Measurements from ENCODE around the gene MXD4. TPM values are rescaled to one million over a fixed set of nuclear protein-coding genes. Genes with fewer than 3 reads are reported as not detected.

The MXD4 gene
- 10 to 100 TPM; 46.2 to 72.3 (median 66.3) TPM for polyA plus RNA-seq (ENCODE audit: insufficient read length in 3 of 3)
- long read RNA-seq, donor 1, full-length matches to known transcripts, result 29 of 29 reads
- long read RNA-seq, donor 1, partial matches to known transcripts, result 0 of 29 reads
- long read RNA-seq, donor 1, other reads (novel, unspliced or antisense), result 0 of 29 reads
- long read RNA-seq, donor 2, full-length matches to known transcripts, result 22 of 22 reads
- long read RNA-seq, donor 2, partial matches to known transcripts, result 0 of 22 reads
- long read RNA-seq, donor 2, other reads (novel, unspliced or antisense), result 0 of 22 reads
- long read RNA-seq, donor 3, full-length matches to known transcripts, result 66 of 66 reads
- long read RNA-seq, donor 3, partial matches to known transcripts, result 0 of 66 reads
- long read RNA-seq, donor 3, other reads (novel, unspliced or antisense), result 0 of 66 reads
- long read RNA-seq, donor 4, full-length matches to known transcripts, result 32 of 37 reads
- long read RNA-seq, donor 4, partial matches to known transcripts, result 5 of 37 reads
- long read RNA-seq, donor 4, other reads (novel, unspliced or antisense), result 0 of 37 reads
- long read RNA-seq, donor 5, result 0 reads
- long read RNA-seq, donor 6, full-length matches to known transcripts, result 19 of 19 reads
- long read RNA-seq, donor 6, partial matches to known transcripts, result 0 of 19 reads
- long read RNA-seq, donor 6, other reads (novel, unspliced or antisense), result 0 of 19 reads
- long read RNA-seq, donor 7, full-length matches to known transcripts, result 23 of 23 reads
- long read RNA-seq, donor 7, partial matches to known transcripts, result 0 of 23 reads
- long read RNA-seq, donor 7, other reads (novel, unspliced or antisense), result 0 of 23 reads
- long read RNA-seq, donor 8, result 0 reads
- long read RNA-seq, donor 9, full-length matches to known transcripts, result 39 of 39 reads
- long read RNA-seq, donor 9, partial matches to known transcripts, result 0 of 39 reads
- long read RNA-seq, donor 9, other reads (novel, unspliced or antisense), result 0 of 39 reads
- long read RNA-seq, donor 10, full-length matches to known transcripts, result 26 of 26 reads
- long read RNA-seq, donor 10, partial matches to known transcripts, result 0 of 26 reads
- long read RNA-seq, donor 10, other reads (novel, unspliced or antisense), result 0 of 26 reads
- long read RNA-seq, donor 11, full-length matches to known transcripts, result 51 of 74 reads
- long read RNA-seq, donor 11, partial matches to known transcripts, result 15 of 74 reads
- long read RNA-seq, donor 11, other reads (novel, unspliced or antisense), result 8 of 74 reads
- long read RNA-seq, donor 12, full-length matches to known transcripts, result 6 of 6 reads
- long read RNA-seq, donor 12, partial matches to known transcripts, result 0 of 6 reads
- long read RNA-seq, donor 12, other reads (novel, unspliced or antisense), result 0 of 6 reads
- long read RNA-seq, donor 13, result 0 reads
- long read RNA-seq, donor 14, full-length matches to known transcripts, result 35 of 35 reads
- long read RNA-seq, donor 14, partial matches to known transcripts, result 0 of 35 reads
- long read RNA-seq, donor 14, other reads (novel, unspliced or antisense), result 0 of 35 reads
- long read RNA-seq, donor 15, full-length matches to known transcripts, result 20 of 20 reads
- long read RNA-seq, donor 15, partial matches to known transcripts, result 0 of 20 reads
- long read RNA-seq, donor 15, other reads (novel, unspliced or antisense), result 0 of 20 reads
- long read RNA-seq, donor 16, full-length matches to known transcripts, result 144 of 149 reads
- long read RNA-seq, donor 16, partial matches to known transcripts, result 0 of 149 reads
- long read RNA-seq, donor 16, other reads (novel, unspliced or antisense), result 5 of 149 reads

GRCh38 chr4:2261853-2262144 is at the start of gene MXD4:
Gene MXD4, minus strand, starts transcription at chr4:2262109. Its CDS starts 129 bp downstream, at chr4:2261980.
- no peak for DNase-seq (ENCODE audit: extremely low read depth in 1 of 11, low read depth in 9 of 11, low spot score in 4 of 11)

GRCh38 chr4:2306773-2307410 is 45.0 kb upstream of the MXD4 start:
- no peak for DNase-seq (ENCODE audit: extremely low read depth in 1 of 11, low read depth in 9 of 11, low spot score in 4 of 11)

- DNase-seq (ENCODE audit: extremely low read depth in 1 of 11, low read depth in 9 of 11, low spot score in 4 of 11), result no peak
Observed at GRCh38 chr4:2305766-2306501, 44.0 kb upstream of the MXD4 start.

GRCh38 chr4:2304877-2305561 is 43.1 kb upstream of the MXD4 start:
- no peak for DNase-seq (ENCODE audit: extremely low read depth in 1 of 11, low read depth in 9 of 11, low spot score in 4 of 11)

GRCh38 chr4:2304321-2304876 is 42.5 kb upstream of the MXD4 start:
- no peak for DNase-seq (ENCODE audit: extremely low read depth in 1 of 11, low read depth in 9 of 11, low spot score in 4 of 11)

- DNase-seq (ENCODE audit: extremely low read depth in 1 of 11, low read depth in 9 of 11, low spot score in 4 of 11), result no peak
Observed at GRCh38 chr4:2303686-2304320, 41.9 kb upstream of the MXD4 start.

- no peak for DNase-seq (ENCODE audit: extremely low read depth in 1 of 11, low read depth in 9 of 11, low spot score in 4 of 11)
Observed at GRCh38 chr4:2303121-2303685, 41.3 kb upstream of the MXD4 start.

- DNase-seq (ENCODE audit: extremely low read depth in 1 of 11, low read depth in 9 of 11, low spot score in 4 of 11), result no peak
Observed at GRCh38 chr4:2302387-2303119, 40.6 kb upstream of the MXD4 start.

- no peak for DNase-seq (ENCODE audit: extremely low read depth in 1 of 11, low read depth in 9 of 11, low spot score in 4 of 11)
Observed at GRCh38 chr4:2301806-2302205, 39.9 kb upstream of the MXD4 start.

- no peak for DNase-seq (ENCODE audit: extremely low read depth in 1 of 11, low read depth in 9 of 11, low spot score in 4 of 11)
Observed at GRCh38 chr4:2301225-2301642, 39.3 kb upstream of the MXD4 start.

GRCh38 chr4:2300431-2301224 is 38.7 kb upstream of the MXD4 start:
- no peak for DNase-seq (ENCODE audit: extremely low read depth in 1 of 11, low read depth in 9 of 11, low spot score in 4 of 11)

- DNase-seq (ENCODE audit: extremely low read depth in 1 of 11, low read depth in 9 of 11, low spot score in 4 of 11), result no peak
Observed at GRCh38 chr4:2299794-2300193, 37.9 kb upstream of the MXD4 start.

GRCh38 chr4:2298532-2298991 is 36.7 kb upstream of the MXD4 start:
- no peak for DNase-seq (ENCODE audit: extremely low read depth in 1 of 11, low read depth in 9 of 11, low spot score in 4 of 11)
